Activated CD8-positive, alpha-beta T cell treated with anti-CD3 and anti-CD28 coated beads for 36 hours (primary cell): ENCODE results near the gene CASKIN2. TPM values are rescaled to one million over a fixed set of nuclear protein-coding genes. Genes with fewer than 3 reads are reported as not detected.
"Not testable (repeated sequence)": the region's sequence is repeated elsewhere in the genome, so short reads cannot be mapped to it uniquely, and the experiment has no call there.

Experiments
- ATAC-seq: fragments of 200-7000 bp; cut with Tn5 transposase; one replicate; pipeline ENCODE4 v1.10.0; 2021; ENCODE audit warnings: mild to moderate bottlenecking, moderate library complexity
- CTCF ChIA-PET: fragments of 350-600 bp; sonication (Branson Sonifier 250); formaldehyde crosslinking; loops from one replicate; lab custom pipeline; 2021; ENCODE audit warnings: antibody characterized with exemption; lab: Charles Lee
- POLR2A ChIA-PET: fragments of 350-600 bp; sonication (Branson Sonifier 250); formaldehyde crosslinking; loops from one replicate; lab custom pipeline; 2021; ENCODE audit warnings: antibody characterized with exemption; lab: Charles Lee
- DNase-seq: peaks from one replicate; pipeline ENCODE4 v3.0.0-alpha.2; 2020
- H3K27ac Mint-ChIP-seq: one replicate; pipeline ENCODE4 v1.8.0; 2021; ENCODE audit warnings: mild to moderate bottlenecking, mixed read lengths
- H3K27me3 Mint-ChIP-seq: one replicate; pipeline ENCODE4 v1.8.0; 2021; ENCODE audit warnings: mixed read lengths
- H3K36me3 Mint-ChIP-seq: one replicate; pipeline ENCODE4 v1.8.0; 2021; ENCODE audit warnings: low read depth, mixed read lengths
- H3K4me1 Mint-ChIP-seq: one replicate; pipeline ENCODE4 v1.8.0; 2021; ENCODE audit warnings: low read depth, mixed read lengths
- H3K4me3 Mint-ChIP-seq: one replicate; pipeline ENCODE4 v1.8.0; 2021; ENCODE audit warnings: mild to moderate bottlenecking, moderate library complexity, mixed read lengths
- H3K9me3 Mint-ChIP-seq: one replicate; pipeline ENCODE4 v1.8.0; 2021; ENCODE audit warnings: mixed read lengths
- intact Hi-C: fragments of 100-400 bp; cut with micrococcal nuclease; formaldehyde crosslinking; loops from one replicate; pipeline ENCODE4 v1.10.0; 2022
- total RNA-seq, 2 experiments: library from RNA; stranded (reverse); gene quantifications; one replicate each; pipeline ENCODE4 v1.2.3, GENCODE V29; 2021
- TF ChIP-seq, protein P1 (sequence below): fragments of 200-600 bp; IDR thresholded peaks from one replicate; pipeline ENCODE4 v1.8.0; 2022; ENCODE audit warnings: antibody characterized with exemption, mild to moderate bottlenecking

Gene CASKIN2
- total RNA-seq, 2 experiments from 2014 or later = 2.2 to 2.5 TPM

DNA sequence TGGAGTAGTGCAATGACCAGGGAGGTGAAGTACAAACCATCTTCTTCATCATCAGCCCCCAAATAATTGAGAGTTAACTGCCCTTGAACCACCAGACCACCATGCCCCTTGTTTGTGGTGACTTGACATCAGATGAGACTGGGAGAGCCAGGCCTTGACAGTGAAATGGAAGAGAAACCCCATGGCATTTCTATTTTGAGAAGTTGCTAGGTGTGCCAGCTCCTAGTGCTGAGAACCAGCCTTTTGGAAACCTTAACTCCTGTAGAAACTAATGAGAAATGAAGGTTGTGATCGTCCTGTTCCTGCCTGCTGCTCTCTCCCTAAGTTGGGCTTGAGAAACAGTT, 56.1 kb downstream of the CASKIN2 start:
- Mint-ChIP-seq H3K27ac (no peak overlapping the region), H3K4me3 (no peak overlapping the region), H3K9me3 (no peaks in the 10 kb centered on the region), H3K36me3 (no peaks in the 10 kb centered on the region), H3K27me3 (no peaks in the 10 kb centered on the region), H3K4me1 (peaks cover 24% of the 10 kb centered on the region)
- CTCF ChIA-PET = no interaction called here
- DNase-seq (no peak), ATAC-seq (no peak)
- POLR2A ChIA-PET = interaction anchor here (1.4 to 1.5 kb wide), 2 partner anchors 9 to 14 kb away, joined by 3 to 4 read pairs; no protein-coding TSS in a partner anchor
- TF ChIP-seq, protein P1, sequence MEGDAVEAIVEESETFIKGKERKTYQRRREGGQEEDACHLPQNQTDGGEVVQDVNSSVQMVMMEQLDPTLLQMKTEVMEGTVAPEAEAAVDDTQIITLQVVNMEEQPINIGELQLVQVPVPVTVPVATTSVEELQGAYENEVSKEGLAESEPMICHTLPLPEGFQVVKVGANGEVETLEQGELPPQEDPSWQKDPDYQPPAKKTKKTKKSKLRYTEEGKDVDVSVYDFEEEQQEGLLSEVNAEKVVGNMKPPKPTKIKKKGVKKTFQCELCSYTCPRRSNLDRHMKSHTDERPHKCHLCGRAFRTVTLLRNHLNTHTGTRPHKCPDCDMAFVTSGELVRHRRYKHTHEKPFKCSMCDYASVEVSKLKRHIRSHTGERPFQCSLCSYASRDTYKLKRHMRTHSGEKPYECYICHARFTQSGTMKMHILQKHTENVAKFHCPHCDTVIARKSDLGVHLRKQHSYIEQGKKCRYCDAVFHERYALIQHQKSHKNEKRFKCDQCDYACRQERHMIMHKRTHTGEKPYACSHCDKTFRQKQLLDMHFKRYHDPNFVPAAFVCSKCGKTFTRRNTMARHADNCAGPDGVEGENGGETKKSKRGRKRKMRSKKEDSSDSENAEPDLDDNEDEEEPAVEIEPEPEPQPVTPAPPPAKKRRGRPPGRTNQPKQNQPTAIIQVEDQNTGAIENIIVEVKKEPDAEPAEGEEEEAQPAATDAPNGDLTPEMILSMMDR = no peak
- intact Hi-C loops = no loop called here

DNA sequence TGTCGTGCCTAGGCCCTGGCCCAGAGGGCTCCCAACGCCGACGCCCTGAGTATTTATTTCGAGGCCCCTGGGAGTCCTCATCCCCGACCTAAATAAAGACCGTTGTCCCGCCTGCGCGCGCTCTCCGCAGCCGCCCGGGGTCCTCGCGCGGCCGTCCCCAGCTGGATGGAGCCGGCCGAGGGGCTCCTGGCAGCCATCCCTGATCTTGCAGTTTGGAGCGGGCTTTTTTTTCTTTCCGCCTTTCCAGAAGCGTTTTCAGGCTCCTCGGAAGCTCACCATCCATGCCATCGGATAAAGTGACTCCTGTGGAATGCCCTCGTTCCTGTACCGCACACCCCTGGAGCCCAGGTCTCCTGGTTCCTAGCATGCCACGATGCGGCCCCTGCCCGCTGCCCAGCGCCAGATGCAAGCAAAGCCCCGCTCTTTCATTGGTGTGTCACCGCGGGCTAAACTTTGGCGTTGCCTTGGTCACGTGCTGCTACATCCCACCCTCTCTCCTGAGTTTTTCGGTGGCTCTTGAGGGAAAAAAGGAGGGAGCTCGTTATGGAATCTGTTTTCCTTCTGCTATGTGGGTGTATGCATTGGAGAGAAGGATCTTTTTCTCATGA, 58.2 kb downstream of the CASKIN2 start:
- ChIA-PET CTCF (interaction anchor here (0.7 to 2.6 kb wide), 10 partner anchors 10 to 495 kb away, joined by 3 to 13 read pairs (median 5); partner anchors contain the start of genes MIF4GD, SMIM5 and TSEN54), POLR2A (interaction anchor here (0.9 to 2.0 kb wide), 10 partner anchors 9 to 204 kb away, joined by 3 to 6 read pairs (median 4); partner anchors contain the start of gene SLC25A19)
- H3K27me3 Mint-ChIP-seq = no peaks in the 10 kb centered on the region
- TF ChIP-seq, protein P1 = no peak
- H3K4me1 Mint-ChIP-seq = peaks cover 27% of the 10 kb centered on the region
- DNase-seq = peak; percentile 26
- H3K9me3 Mint-ChIP-seq = no peaks in the 10 kb centered on the region
- peak overlapping the region; percentile 89 for H3K4me3 Mint-ChIP-seq
- peak; percentile 5 for ATAC-seq
- H3K36me3 Mint-ChIP-seq = no peaks in the 10 kb centered on the region
- intact Hi-C loops = no loop called here
- H3K27ac Mint-ChIP-seq = peak overlapping the region; percentile 85

DNA sequence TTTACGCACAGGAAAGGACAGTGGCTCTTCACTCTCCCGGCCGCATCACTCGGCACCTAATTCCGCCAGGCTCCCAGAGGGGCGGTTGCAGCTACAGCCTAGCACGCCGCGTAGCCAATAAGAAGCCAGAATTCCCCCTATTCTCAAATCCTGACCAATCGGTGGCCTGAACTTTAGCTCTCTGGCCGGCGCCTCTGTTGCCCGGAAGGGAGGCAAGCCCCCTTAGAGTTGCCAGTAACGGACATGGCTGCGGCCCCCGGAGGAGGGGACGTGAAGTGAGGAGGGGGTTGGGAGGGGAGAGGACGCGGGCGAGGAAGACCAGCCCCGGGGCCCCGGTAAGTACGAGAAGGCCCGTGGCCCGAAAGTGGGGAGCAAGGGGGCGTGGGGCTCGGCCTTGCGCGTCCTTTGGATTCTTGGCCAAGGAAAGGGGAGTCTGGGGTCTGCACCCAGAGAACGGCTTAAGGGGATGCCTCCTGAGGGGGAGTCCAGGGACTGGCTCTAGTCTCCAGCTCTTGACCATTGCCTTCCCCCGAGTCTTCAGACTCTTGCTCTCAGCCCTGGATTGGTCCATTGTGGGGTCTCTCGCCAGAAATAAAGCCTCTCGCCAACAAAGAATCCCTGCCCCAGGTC, 58.8 kb downstream of the CASKIN2 start, which contains the start of gene TMEM94:
Gene TMEM94, plus strand, starts transcription at position 219 of the 630 bp plus-strand sequence. CDS start 15,271 bp downstream, outside the sequence.
- TF ChIP-seq, protein P1 = no peak
- H3K27ac Mint-ChIP-seq = peak within 1 kb of the TSS; percentile 85
- no peaks in the 10 kb centered on the region for H3K36me3 Mint-ChIP-seq
- peak within 1 kb of the TSS; percentile 89 for H3K4me3 Mint-ChIP-seq
- ChIA-PET CTCF (interaction anchor here (0.6 to 2.6 kb wide), 19 partner anchors 10 to 495 kb away, joined by 3 to 13 read pairs (median 5); partner anchors contain the start of genes LLGL2, MIF4GD, SLC25A19 and SMIM5), POLR2A (interaction anchor here (0.7 to 2.0 kb wide), 13 partner anchors 8 to 210 kb away, joined by 3 to 6 read pairs (median 4); partner anchors contain the start of genes RECQL5 and SLC25A19)
- H3K9me3 Mint-ChIP-seq = no peaks in the 10 kb centered on the region
- peak; percentile 97 for ATAC-seq
- H3K4me1 Mint-ChIP-seq = peaks cover 27% of the 10 kb centered on the region
- intact Hi-C loops = no loop called here
- H3K27me3 Mint-ChIP-seq = no peaks in the 10 kb centered on the region
- DNase-seq = peak; percentile 96

DNA sequence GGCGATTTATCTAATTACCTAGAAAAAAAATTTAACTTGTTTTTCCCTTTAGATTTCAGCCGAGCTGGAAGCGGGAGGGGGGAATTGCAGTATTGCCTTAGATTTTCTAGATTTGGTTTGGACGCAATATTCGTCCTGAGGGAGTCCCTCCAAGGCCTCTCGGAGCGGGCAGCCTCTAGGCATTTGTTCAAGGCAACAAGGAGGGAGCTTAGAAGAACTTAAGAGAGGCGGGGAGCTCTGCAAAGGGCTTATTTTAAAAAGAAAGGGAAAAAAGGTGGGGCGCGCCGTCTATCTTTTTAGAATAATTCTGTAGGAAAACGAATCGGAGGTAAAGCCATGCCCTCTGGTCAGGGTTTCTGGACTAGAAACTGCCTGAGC, 59.3 kb downstream of the CASKIN2 start:
- DNase-seq (no peak), ATAC-seq (peak; percentile 15)
- peak overlapping the region; percentile 85 for H3K27ac Mint-ChIP-seq
- ChIA-PET CTCF (interaction anchor here (0.6 to 2.6 kb wide), 18 partner anchors 9 to 494 kb away, joined by 3 to 13 read pairs (median 5); partner anchors contain the start of genes LLGL2, MIF4GD, SLC25A19 and SMIM5), POLR2A (interaction anchor here (0.6 to 2.0 kb wide), 14 partner anchors 8 to 1294 kb away, joined by 3 to 6 read pairs (median 3); partner anchors contain the start of genes RECQL5 and SLC25A19)
- H3K36me3 Mint-ChIP-seq = no peaks in the 10 kb centered on the region
- H3K4me3 Mint-ChIP-seq = peak overlapping the region; percentile 89
- TF ChIP-seq, protein P1 = no peak
- no peaks in the 10 kb centered on the region for H3K27me3 Mint-ChIP-seq
- intact Hi-C loops = no loop called here
- no peaks in the 10 kb centered on the region for H3K9me3 Mint-ChIP-seq
- H3K4me1 Mint-ChIP-seq = peaks cover 27% of the 10 kb centered on the region

DNA sequence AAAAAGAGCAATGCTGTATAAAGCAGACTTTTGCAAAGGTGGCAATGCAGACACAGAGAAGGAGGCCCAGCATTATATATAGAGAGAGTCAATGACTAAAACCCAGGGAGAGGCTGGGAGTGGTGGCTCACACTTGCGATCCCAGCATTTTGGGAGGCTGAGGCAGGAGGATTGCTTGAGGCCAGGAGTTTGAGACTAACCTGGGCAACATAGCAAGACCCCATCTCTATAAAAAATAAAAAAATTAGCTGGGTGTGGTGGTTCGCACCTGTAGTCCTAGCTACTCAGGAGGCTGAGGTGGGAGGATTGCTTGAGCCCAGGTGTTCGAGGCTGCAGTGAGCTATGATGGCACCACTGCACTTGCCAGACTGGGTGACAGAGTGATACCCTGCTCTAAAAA, 60.7 kb downstream of the CASKIN2 start:
- peaks cover 25% of the 10 kb centered on the region for H3K4me1 Mint-ChIP-seq
- DNase-seq, intact Hi-C loops, H3K36me3 Mint-ChIP-seq, H3K27ac Mint-ChIP-seq, H3K27me3 Mint-ChIP-seq, H3K4me3 Mint-ChIP-seq, ATAC-seq, H3K9me3 Mint-ChIP-seq: not testable (repeated sequence)
- CTCF ChIA-PET = interaction anchor here (1.0 to 2.6 kb wide), 2 partner anchors 179 to 293 kb away, joined by 4 to 11 read pairs; no protein-coding TSS in a partner anchor
- POLR2A ChIA-PET = interaction anchor here (1.0 kb wide), 1 partner anchor 194 kb away, joined by 3 read pairs; the partner anchor contains the start of gene GGA3
